Measurements from ENCODE around the gene ZNF385B. TPM values are rescaled to one million over a fixed set of nuclear protein-coding genes. Genes with fewer than 3 reads are reported as not detected.
A peak's percentile ranks its signal among the peaks of the same experiment; 100 is the strongest.

Gene ZNF385B
- polyA plus RNA-seq, 1 donor from 2014 or later, result 0.31 TPM

- Histone ChIP-seq H3K9me2 (ENCODE audit: insufficient read depth, low read length) (no peaks in the 10 kb centered on the region), H3F3A (ENCODE audit: insufficient read depth, low read length, poor library complexity, severe bottlenecking) (peaks cover 5% of the 10 kb centered on the region), H3K27ac (ENCODE audit: low read length) (peak overlapping the region; percentile 41), H3K9me3 (ENCODE audit: low read length) (no peaks in the 10 kb centered on the region), H3K27me3 (ENCODE audit: insufficient read depth, low read depth, low read length) (no peaks in the 10 kb centered on the region), H3K9ac (ENCODE audit: low read length) (no peak overlapping the region), H3K36me3 (ENCODE audit: insufficient read depth, low read length) (no peaks in the 10 kb centered on the region), H3K79me2 (replicated peaks; ENCODE audit: insufficient read depth, low read length) (no peaks in the 10 kb centered on the region), H3K4me2 (ENCODE audit: low read length) (peak overlapping the region; percentile 5), H2AFZ (ENCODE audit: low read depth, low read length) (no peak overlapping the region), H4K20me1 (ENCODE audit: insufficient read depth) (no peaks in the 10 kb centered on the region), H3K4me3 (ENCODE audit: low read length) (peak overlapping the region; percentile 38)
- no peak for TF ChIP-seq RAD21 (conservative IDR thresholded peaks at IDR 0.05)
- TF ChIP-seq POLR2AphosphoS5 (IDR thresholded peaks at IDR 0.05), result peak; percentile 85
- no peak for TF ChIP-seq SMC3 (conservative IDR thresholded peaks at IDR 0.05; ENCODE audit: poor library complexity)
- no peak for TF ChIP-seq EZH2 (IDR thresholded peaks at IDR 0.05; ENCODE audit: borderline replicate concordance, insufficient read depth, low read length, poor library complexity, severe bottlenecking)
- no peak for TF ChIP-seq TAF1 (IDR thresholded peaks at IDR 0.05; ENCODE audit: low read depth)
- TF ChIP-seq EP300 (conservative IDR thresholded peaks at IDR 0.05; ENCODE audit: poor library complexity, severe bottlenecking), result peak; percentile 63
- no peak for TF ChIP-seq REST (IDR thresholded peaks at IDR 0.05; ENCODE audit: borderline replicate concordance)
These were observed 328.5 kb downstream of the ZNF385B start for GRCh38 chr2:179532863-179533278.

GRCh38 chr2:179528576-179529069 is 332.8 kb downstream of the ZNF385B start:
- Histone ChIP-seq H3F3A (ENCODE audit: insufficient read depth, low read length, poor library complexity, severe bottlenecking) (peaks cover 5% of the 10 kb centered on the region), H3K9ac (ENCODE audit: low read length) (no peak overlapping the region), H2AFZ (ENCODE audit: low read depth, low read length) (no peak overlapping the region), H3K4me3 (ENCODE audit: low read length) (no peak overlapping the region), H3K27ac (ENCODE audit: low read length) (no peak overlapping the region), H3K4me2 (ENCODE audit: low read length) (no peak overlapping the region), H3K27me3 (ENCODE audit: insufficient read depth, low read depth, low read length) (no peaks in the 10 kb centered on the region), H3K79me2 (replicated peaks; ENCODE audit: insufficient read depth, low read length) (no peaks in the 10 kb centered on the region), H3K9me2 (ENCODE audit: insufficient read depth, low read length) (no peaks in the 10 kb centered on the region), H4K20me1 (ENCODE audit: insufficient read depth) (no peaks in the 10 kb centered on the region), H3K9me3 (ENCODE audit: low read length) (no peaks in the 10 kb centered on the region), H3K36me3 (ENCODE audit: insufficient read depth, low read length) (no peaks in the 10 kb centered on the region)
- TF ChIP-seq EP300 (conservative IDR thresholded peaks at IDR 0.05; ENCODE audit: poor library complexity, severe bottlenecking) (no peak), POLR2AphosphoS5 (IDR thresholded peaks at IDR 0.05) (no peak), MXI1 (conservative IDR thresholded peaks at IDR 0.05; ENCODE audit: poor library complexity, severe bottlenecking) (no peak), RAD21 (conservative IDR thresholded peaks at IDR 0.05) (no peak)

- Histone ChIP-seq H3K9me2 (ENCODE audit: insufficient read depth, low read length) (no peaks in the 10 kb centered on the region), H3K27me3 (ENCODE audit: insufficient read depth, low read depth, low read length) (no peaks in the 10 kb centered on the region), H3K79me2 (replicated peaks; ENCODE audit: insufficient read depth, low read length) (no peaks in the 10 kb centered on the region), H3K27ac (ENCODE audit: low read length) (no peak overlapping the region), H3K4me3 (ENCODE audit: low read length) (no peak overlapping the region), H4K20me1 (ENCODE audit: insufficient read depth) (no peaks in the 10 kb centered on the region), H3K9me3 (ENCODE audit: low read length) (no peaks in the 10 kb centered on the region), H3K9ac (ENCODE audit: low read length) (no peak overlapping the region), H2AFZ (ENCODE audit: low read depth, low read length) (no peak overlapping the region), H3K4me2 (ENCODE audit: low read length) (no peak overlapping the region), H3F3A (ENCODE audit: insufficient read depth, low read length, poor library complexity, severe bottlenecking) (no peaks in the 10 kb centered on the region), H3K36me3 (ENCODE audit: insufficient read depth, low read length) (no peaks in the 10 kb centered on the region)
- no peak for TF ChIP-seq POLR2AphosphoS5 (IDR thresholded peaks at IDR 0.05)
- TF ChIP-seq REST (IDR thresholded peaks at IDR 0.05; ENCODE audit: borderline replicate concordance), result no peak
- TF ChIP-seq EZH2 (IDR thresholded peaks at IDR 0.05; ENCODE audit: borderline replicate concordance, insufficient read depth, low read length, poor library complexity, severe bottlenecking), result no peak
- TF ChIP-seq TAF1 (IDR thresholded peaks at IDR 0.05; ENCODE audit: low read depth), result no peak
- TF ChIP-seq SMC3 (conservative IDR thresholded peaks at IDR 0.05; ENCODE audit: poor library complexity), result no peak
- no peak for TF ChIP-seq RAD21 (conservative IDR thresholded peaks at IDR 0.05)
- no peak for TF ChIP-seq MXI1 (conservative IDR thresholded peaks at IDR 0.05; ENCODE audit: poor library complexity, severe bottlenecking)
- TF ChIP-seq EP300 (conservative IDR thresholded peaks at IDR 0.05; ENCODE audit: poor library complexity, severe bottlenecking), result no peak
- TF ChIP-seq CTCF (IDR thresholded peaks at IDR 0.05; ENCODE audit: poor library complexity, severe bottlenecking), result no peak
These were observed 336.1 kb downstream of the ZNF385B start for GRCh38 chr2:179525340-179525739.

Measured in neural cell (in vitro differentiated cells).